GM18498 (cell line): ENCODE measurements around the gene BRS3.
"Not testable (repeated sequence)": the region's sequence is repeated elsewhere in the genome, so short reads cannot be mapped to it uniquely, and the experiment has no call there.

Experiments
- ATAC-seq: cut with Tn5 transposase; IDR thresholded peaks from one replicate; pipeline ENCODE4 v1.9.1; 2021; ENCODE audit warnings: mild to moderate bottlenecking, moderate library complexity; ENCODE audit not compliant: unreplicated experiment

The BRS3 gene

DNA sequence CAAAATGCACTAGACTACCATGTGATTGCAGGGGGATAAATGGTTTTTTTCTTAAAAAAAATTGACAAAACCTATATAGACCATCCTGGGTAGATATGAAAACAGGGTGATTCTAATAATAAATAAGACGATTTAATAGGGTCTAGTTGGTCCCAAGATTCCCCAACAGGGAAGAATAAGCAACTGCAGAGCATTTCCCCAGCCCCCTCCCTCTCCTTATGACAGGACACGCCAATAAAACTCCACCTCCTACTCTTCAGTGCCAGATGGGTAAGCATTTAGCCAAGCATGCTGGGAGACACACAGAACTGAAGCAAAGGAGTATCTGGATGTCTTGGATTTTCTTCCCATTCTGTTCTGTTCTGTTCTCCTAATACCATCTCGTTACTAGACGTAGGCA is at the start of gene BRS3:
Gene BRS3, plus strand, starts transcription at position 301 of the 400 bp plus-strand sequence. CDS start 168 bp downstream, outside the sequence.
- ATAC-seq, result no peak

DNA sequence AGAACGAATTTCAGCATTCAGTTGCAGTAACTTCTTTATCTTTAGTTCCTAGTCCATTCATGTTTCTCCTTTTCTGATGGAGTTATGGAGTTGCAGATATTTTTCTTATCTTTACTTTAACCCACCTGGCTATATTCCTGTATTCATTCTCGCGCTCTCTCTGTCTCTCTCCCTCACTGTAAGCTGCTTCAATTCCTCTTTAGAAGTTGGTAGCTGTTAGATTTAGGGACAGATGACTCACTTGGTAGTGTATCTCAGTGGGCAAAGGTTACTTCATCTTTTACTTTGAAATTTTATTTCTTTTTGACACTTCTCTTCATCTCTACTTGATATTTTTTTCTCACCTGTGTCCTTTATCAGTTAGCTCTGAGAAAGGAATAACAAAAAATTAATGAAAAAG is 49.6 kb upstream of the BRS3 start:
- ATAC-seq, result no peak

DNA sequence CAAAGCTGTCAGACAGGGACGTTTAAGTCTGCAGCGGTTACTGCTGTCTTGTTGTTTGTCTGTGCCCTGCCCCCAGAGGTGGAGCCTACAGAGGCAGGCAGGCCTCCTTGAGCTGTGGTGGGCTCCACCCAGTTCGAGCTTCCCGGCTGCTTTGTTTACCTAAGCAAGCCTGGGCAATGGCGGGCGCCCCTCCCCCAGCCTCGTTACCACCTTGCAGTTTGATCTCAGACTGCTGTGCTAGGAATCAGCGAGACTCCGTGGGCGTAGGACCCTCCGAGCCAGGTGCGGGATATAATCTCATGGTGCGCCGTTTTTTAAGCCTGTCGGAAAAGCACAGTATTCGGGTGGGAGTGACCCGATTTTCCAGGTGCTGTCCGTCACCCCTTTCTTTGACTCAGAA is 42.1 kb upstream of the BRS3 start:
- ATAC-seq, result not testable (repeated sequence)

DNA sequence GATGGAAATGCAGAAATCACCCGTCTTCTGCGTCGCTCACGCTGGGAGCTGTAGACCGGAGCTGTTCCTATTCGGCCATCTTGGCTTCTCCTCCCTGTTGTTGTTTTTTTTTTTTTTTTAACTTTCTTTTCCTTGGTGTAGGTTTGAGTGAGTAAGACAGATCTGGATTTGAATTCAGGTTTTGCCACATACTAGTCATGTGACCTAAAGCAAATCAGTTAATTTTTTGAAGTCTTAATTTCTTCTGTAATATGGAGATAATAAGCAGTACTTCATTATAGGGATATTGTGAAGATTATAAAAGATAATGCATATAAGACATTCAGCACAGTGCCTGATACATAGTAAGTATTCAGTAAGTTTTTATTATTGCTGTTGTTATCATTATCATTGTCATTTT is 41.5 kb upstream of the BRS3 start:
- ATAC-seq, result no peak

DNA sequence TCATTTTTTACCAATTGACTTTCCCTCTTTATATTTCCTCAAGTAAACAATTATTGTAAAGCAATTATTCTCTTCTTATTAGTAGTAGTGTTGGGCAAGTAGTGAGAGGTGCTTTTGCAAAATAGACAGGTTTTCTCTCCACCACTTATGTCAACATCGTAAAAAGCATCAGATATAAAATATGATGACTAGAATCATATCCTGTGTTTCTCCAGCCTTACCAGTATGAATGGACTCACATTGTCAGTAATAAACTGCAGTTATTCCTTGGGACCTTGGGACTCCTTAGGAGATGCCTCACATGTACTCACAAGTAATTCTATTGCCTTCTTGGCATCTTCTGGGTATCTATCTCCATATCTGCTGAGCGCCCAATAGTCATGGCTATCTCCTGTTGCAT is 40.4 kb upstream of the BRS3 start:
- no peak for ATAC-seq

DNA sequence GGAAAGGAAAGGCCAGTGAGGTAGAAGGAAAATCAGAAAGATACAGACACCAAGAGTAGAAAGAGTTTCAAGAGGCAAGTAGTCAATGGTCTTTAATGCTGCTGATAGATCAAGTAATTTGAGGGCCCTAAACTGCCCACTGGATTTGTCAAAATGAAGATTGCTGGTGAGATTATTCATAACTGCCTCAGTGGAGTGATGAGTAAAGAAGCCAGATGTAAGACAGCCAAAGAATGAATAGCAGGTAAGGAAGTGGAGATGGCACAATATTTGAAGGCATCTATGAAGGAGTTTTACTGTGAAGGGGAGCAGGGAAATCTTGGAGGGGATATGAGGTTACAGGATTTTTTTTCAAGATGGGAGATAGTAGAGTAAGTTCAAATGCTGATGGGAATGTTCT is 39.8 kb upstream of the BRS3 start:
- ATAC-seq, result no peak

DNA sequence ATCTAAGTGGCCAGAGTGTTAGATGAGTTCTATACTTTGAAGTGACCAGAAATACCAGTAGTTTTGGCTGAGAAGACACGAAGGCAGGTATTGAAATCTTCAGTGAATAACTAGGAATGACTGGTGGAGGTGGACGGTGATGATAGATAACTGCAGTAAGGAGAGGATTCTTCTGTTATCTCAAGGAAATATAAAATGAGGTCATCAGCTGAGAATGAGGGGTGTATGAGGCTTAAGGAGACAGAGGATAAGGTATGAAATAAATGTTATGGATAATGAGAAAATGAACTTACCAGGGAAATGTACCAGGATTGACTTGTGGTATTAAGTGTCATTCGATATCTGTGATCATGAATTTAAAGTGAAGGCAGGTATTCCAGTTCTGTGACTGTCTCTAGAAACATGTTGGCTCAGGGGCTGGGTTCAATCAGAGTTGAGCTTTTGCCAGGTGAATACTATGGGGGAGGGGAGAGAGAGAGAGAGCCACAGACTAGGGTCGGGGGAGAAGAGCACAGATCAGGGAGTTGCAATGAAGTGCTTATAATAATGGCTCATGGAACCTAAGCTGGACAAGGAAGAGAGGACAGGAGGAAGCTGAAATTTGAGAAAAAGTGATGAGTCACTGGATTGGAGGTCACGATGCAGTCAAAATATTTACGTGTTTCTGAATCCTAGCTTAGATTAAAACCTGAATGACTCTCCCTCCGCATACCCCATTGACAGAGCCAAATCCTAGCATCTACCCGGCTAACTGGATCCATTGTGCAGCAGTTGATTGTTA is 37.5 kb upstream of the BRS3 start:
- no peak for ATAC-seq

DNA sequence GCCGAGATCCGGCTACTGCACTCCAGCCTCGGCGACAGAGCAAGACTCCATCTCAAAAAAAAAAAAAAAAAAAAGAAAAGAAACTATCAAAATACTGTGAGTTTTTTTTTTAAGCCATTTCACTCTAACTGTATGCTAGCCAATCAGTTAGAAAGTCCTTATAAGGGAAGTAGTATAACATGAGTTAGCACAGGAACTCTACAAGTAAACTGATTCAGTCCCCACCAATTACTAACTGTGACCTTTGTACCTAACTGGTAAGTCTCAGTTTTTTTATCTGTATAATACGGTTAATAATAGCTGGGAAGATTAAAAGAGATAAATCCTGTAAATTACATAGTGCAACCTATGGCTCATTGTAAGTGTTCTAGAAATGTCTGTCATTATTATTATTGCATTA is 35.1 kb upstream of the BRS3 start:
- no peak for ATAC-seq

DNA sequence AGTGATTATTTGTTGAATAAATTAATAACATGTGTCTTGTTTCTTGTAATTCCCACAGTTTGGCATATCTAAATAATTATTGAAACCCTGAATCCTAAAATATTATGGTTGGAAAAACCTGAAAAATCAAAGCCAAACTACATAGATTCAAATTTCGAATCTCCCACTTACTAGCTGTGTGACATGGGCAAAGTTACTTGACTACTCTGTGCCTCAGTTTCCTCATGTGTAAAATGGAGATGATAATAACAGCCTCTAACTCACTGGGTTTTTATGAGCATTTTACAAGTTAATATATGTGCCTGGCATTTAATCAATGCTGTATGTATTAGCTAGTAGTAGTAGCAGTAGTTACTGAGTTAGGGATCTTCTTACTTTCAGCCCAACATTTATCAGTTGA is 34.6 kb upstream of the BRS3 start:
- ATAC-seq, result no peak

DNA sequence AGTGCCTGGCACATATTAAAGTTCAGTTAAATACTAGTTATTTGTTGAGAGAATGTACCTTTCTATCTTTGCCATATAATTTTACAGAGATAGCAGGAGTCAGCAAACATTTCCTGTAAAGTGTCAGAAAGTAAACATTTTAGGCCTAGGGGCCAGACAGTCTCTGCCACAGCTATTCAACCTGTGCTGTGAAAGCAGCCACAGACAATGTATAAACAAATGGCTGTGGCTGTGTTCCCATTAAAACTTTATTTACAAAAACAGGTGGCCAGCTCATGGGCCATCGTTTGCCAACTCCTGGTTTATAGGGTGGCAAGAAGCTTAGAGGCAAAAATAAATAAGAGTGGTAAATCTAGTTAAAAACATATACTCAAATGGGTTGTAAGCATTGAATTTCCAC is 34.0 kb upstream of the BRS3 start:
- ATAC-seq, result no peak

DNA sequence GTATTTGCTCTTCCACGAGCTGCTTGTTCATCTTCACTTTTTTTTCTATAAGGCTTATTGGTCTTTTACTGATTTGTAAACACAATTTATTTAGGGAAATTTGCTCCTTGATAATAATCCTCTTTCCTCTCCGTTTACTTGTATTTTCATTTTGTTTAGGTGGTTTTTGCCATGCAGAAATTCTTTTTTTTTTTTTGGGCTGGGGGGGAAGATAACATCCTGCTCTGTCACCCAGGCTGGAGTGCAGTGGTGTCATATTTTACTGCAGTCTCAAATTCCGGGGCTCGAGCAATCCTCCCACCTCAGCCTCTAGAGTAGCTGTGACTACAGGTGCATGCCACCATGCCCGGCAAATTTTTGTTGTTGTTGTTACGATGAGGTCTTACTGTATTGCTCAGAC is 31.6 kb upstream of the BRS3 start:
- ATAC-seq, result no peak

DNA sequence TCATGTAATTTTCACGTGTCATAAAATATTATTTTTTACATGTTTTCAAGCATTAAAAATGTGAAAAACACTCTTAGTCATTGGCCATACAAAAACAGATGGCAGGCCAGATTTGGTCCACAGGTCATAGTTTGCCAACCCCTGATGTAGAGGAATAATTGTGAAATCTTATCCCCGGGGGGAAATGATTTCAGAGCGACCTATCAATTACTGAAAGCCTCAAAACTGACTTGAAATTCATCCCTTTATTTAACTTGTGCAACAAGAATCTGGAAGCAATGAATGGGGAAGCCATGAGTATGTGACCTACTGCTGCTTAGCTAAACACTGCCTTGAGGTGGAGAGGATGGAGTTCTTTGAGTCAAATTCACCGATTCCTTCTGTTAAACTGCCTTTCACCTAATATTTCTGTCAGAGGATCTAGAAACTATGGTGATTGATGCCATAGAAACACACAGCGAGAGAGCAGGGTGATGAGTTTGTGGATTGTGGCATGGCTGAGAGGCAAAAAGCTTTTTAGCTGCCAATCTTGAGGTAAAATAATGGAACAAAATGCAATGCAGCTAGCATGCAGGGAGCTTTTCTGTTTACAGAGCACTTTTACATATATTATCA is 30.3 kb upstream of the BRS3 start:
- ATAC-seq, result no peak

DNA sequence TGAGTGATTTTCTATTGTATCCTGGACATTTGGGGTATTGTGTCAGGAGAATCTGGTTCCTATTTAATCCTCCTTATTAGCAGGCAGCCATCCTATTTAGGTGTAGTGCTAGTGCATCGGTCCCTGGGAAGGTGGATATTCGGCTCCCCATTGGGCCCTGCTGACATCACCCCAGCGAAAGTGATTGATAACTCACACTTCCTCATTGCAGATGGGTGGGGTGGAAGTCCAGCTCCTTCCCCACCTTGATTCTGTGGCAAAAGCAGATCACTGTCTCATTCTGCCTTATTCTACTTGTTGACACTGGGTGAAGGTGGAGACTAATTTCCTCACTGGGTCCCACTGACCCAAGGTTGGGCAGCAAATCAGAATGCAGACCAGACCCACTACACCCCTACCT is 23.2 kb upstream of the BRS3 start:
- no peak for ATAC-seq

DNA sequence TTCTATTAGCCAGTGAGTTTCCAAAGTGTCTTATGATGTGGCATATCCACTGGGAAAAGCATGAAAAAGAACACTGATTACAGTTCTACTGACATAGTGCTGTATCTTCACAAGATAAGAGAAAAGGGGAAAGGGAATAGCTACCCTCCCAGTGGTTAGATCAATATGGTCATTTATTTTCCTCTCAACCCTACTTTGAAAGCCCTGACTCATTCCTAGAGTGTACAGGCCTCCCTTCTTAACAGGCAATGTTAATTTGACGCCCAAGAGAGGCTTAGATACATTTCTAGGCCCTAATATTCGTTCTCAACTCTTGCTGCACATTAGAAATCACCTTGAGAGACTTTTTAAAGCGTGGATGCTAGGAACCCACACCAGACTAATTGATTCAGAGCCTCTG is 20.4 kb upstream of the BRS3 start:
- ATAC-seq, result no peak

DNA sequence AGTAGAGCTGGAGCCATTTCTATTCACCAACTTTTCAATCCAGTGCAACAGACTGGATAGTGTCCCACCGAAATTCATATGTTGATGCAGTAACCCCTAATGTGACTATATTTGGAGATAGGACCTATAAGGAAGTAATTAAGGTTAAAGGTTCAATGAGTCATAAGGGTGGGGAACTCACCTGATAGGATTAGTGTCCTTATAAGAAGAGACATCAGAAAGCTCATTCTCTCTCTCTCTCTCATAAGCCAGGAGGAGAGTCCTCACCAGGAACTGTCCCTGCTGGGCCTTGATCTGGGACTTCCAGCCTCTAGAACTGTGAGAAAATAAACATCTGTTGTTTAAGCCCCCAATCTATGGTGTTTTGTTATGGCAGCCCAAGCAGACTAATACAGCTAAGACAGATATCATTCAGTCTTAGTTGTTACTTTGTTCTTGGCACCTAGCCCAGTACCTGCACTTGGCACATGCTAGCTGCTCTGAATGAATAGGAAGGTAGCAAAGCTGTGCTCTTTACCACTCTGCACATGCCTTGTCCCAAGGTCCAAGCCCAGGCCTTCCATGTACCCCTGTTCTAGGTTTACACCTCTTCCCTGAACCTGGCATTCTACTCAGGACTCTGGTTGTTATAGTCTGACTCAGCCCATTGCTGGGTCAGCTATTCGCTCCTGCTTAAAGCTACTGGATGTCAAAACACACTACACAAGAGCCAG is 19.2 kb upstream of the BRS3 start:
- ATAC-seq, result no peak

DNA sequence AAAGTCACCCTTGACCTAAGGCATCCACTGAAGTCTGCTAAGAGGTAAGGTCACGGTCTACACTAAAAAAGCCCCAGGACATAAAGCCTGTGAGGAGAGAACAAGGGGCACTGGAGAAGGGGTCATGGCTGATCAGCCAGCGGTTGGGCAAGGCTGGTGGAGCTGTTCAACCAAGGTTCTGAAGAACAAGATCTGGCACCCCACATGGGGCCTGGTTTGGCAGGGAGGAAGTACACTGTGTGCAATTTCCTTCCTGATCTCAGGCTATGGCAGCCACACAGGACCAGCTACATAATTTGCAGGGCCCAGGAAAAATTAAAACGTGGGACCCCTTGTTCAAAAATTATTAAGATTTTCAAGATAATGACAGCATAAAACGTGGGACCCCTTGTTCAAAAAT is 14.1 kb upstream of the BRS3 start:
- no peak for ATAC-seq

DNA sequence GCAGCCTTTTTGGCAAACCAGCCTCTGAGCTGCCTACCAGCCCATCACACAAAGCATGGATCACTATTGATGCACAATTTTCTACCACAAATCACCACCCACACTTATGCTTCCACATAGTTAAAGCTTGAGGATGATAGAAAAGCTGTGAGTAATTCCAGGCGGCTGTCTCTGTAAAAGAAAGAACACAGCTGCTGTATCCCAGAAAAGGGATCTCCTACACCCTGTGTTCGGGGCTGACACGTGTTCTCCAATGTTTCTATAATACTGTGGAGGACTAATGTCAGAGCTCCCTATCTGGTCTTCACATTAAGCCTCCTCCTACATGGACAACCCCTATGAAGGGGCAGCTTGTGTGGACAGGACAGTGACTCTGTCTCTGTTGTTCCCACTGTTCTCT is 12.5 kb upstream of the BRS3 start:
- no peak for ATAC-seq

DNA sequence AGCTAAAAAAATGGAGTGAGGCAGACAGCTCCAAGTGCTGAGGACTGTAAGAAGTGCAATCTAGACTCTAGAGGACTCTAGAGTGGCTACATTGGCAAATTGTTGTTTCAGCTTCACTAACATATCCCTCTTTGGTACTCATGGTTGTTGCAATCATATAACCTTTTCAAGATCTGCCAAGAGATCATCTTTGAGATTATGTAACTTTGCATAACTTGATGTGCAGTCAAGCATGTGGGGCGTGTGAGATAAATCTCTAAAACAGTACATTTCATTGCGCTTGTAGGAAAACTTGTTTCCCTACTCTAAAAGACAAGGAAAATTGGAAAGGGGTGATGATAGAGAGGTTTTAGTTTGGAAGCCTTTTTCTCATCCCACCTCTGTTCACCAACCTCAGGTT is 11.2 kb upstream of the BRS3 start:
- no peak for ATAC-seq

DNA sequence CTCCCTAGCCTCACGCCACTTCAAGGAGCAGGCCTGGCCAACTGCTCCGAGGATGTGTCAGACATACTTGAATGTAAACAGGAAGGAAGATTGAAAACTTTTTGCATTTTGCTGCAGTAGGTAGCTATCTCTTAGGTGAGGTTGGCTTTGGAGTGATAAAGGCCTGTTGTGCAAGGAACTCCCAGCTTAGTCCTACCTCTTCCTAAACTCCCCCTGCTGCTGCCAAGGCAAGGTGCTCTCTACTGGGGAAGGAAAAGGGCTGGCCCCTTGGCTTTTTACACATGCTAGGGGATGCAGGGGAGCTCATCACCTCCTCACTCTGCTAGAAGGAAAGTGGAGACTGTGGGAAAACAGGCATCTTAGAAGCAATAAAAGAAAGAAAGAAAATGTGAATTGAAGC is 10.7 kb upstream of the BRS3 start:
- no peak for ATAC-seq

DNA sequence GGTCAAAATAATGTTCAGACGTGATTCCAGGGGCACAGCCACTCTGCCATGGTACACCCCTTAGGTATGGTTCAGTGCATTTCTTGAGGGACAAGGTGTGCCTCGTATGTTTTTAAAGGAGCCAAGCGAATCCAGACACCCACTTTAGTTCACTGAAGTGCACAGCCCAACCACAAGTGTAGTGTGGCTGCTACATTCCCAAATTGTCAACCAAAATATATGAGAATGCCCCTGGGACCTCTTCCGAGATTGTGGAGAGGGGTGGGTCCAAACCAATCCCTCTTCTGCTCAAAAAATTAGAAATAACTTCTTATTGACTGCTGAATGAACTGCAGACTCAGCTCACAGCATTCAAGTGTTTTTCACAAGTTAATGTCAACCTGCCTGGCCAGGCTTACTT is 7.4 kb upstream of the BRS3 start:
- ATAC-seq, result no peak

DNA sequence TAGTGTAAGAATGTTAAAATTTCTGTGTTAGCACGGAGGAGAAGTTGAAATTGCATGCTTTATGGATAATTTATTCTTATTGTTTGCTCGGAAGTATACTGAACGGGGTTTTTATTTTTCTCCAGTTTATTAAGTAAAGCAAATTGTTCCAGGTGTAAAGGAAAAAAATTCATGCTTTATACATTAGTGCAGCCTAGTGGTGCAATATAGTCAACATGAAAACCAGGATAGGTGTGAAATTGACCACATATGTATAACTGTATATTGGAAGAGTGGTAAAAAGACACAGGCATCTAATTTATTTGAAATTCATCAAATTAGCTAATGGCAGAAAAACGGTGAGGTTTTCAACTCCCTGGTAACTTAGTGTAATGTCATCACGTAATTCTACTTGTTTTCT is 959 bp downstream of the BRS3 start:
- ATAC-seq, result no peak

DNA sequence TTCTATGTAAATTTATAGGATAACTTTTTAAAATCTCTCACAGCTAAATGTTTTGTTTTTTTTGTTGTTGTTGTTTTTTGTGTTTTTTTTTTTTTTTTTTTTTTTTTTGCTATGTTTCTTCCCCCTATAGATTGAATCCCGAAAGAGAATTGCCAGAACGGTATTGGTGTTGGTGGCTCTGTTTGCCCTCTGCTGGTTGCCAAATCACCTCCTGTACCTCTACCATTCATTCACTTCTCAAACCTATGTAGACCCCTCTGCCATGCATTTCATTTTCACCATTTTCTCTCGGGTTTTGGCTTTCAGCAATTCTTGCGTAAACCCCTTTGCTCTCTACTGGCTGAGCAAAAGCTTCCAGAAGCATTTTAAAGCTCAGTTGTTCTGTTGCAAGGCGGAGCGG is 4.1 kb downstream of the BRS3 start:
- ATAC-seq, result no peak
